Urothelium cell line (cell line): ENCODE results near the gene P2RY4.
"Not testable (repeated sequence)": the region's sequence is repeated elsewhere in the genome, so short reads cannot be mapped to it uniquely, and the experiment has no call there.

ENCODE experiments used
- DNase-seq: peaks from one replicate; pipeline ENCODE4 v3.0.0; 2011; ENCODE audit warnings: low spot score, mixed read lengths
- FAIRE-seq: peaks from 2 replicates; lab custom pipeline; 2011; peaks lifted over from hg19 to GRCh38; lab: Jason Lieb, UNC

P2RY4 gene

DNA sequence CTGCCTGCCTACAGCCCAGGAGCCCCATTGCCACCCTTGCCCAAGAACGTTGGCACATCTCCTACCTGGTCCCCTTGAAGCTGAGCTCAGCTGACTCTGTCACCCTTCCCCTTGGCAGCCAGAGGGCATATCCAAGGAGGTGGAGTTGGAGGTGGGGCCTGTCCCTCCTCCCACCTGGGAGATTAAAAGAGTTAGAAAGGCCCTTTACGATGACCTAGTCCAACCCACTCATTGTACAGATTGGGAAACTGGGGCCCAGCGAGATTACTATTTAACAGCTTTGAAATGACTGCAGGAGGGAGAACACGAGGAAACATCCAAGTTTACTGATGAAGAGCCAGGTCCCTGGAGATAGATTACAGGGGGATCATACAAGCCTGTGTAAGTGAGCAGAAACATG, at the start of gene P2RY4:
TSS of gene P2RY4 (minus strand) at position 101 of the 400 bp plus-strand sequence. CDS start 580 bp downstream, outside the sequence.
- FAIRE-seq, result no peak
- DNase-seq, result no peak

DNA sequence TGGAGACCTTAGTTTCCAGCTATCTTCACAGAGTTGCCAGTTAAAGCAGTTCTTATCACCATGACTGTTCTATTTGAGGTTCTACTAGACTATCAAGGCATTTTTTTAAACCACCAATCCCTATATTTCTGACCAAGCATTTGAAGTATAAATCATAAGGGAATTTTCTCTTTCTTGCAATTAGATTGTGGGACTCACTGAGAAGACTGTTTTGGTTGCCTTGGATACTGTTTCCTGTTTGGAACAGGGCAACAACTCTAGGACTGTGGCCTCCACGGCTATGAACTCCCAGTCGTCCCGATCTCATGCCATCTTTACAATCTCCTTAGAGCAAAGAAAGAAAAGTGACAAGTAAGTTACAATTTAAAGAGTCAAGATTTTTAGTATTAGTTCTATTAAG, 41.7 kb upstream of the P2RY4 start:
- DNase-seq (no peak), FAIRE-seq (no peak)

DNA sequence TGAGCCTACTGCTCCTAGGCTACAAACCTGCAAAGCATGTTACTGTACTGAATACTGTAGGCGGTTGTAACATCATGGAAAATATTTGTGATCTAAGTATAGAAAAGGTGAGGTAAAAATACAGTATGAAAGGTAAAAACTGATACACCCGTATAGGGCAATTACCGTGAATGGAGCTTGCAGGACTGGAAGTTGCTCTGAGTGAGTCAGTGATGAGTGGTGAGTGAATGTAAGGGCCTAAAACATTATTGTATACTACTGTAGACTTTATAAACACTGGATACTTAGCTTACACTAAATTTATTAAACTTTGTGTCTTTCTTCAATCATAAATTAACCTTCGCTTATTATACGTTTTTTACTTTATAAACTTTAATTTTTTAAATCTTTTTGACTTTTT, 33.6 kb upstream of the P2RY4 start:
- FAIRE-seq, result no peak

DNA sequence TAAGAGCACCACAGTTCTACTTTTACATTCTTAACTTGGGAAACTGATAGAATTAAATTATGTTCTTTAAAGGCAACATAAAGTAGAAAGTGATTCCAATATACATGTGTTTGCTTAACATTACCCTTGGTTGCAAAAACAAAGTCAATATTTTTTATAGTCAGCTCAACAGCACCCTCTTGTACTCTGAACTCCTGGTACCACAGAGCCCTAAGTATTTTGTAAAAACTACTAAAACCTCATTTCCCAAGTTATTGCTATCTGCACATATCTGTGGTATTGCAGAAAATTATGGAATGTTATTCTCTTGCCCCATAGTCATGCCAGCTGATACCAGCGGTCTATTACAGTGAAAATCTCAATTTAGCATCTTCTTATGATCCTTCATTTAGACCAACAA, 32.8 kb upstream of the P2RY4 start:
- FAIRE-seq, result no peak

More for the DNA sequence above, 33.6 kb upstream of the P2RY4 start:
- no peak for DNase-seq

GRCh38 chrX:70289793-70290770, 30.1 kb upstream of the P2RY4 start, which contains the start of the genes KIF4A and PDZD11:
TSS of gene KIF4A (plus strand) at chrX:70290104. CDS start at chrX:70290459, 355 bp downstream.
TSS of gene PDZD11 (minus strand) at chrX:70289927. CDS start at chrX:70289341, 586 bp downstream.
- DNase-seq, result peak; percentile 96
- peak; percentile 53 for FAIRE-seq

More for the DNA sequence above, 32.8 kb upstream of the P2RY4 start:
- DNase-seq, result no peak

DNA sequence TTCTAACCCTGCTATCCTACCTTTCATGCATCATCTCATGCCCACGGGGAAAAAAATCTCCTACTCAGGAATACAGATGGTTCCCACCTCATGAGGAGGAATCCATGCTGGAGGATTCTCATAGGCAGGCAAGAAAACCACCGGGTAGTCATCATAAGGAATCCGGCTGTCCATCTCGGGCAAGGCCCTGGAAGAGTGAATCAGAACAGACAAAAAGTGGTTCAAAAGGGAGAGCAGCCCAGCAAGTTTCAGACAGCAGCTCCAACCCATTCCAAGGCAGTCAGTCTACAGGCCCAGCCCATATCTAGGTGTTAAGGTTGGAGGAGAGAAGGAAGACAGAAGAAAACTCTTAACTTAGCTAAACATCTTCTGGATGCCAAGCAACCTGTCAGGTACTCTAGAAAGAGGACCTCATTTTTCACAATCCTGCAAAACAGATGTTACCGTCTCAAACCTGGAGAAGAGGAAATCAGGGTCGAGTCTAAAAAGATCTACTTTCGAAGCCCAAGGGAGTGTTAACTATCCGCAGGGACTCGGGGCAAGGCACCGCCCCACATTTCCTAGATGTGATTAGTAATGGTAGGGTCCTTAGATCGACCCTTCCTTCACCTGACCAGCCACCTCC, 29.3 kb upstream of the P2RY4 start:
- DNase-seq (no peak), FAIRE-seq (no peak)

- no peak for FAIRE-seq
These were observed 21.9 kb upstream of the P2RY4 start, which contains the start of gene RAB41 for GRCh38 chrX:70281951-70282350. TSS of gene RAB41 (plus strand) at chrX:70282172. CDS start at chrX:70282218, 46 bp downstream.

GRCh38 chrX:70280573-70280972, 20.6 kb upstream of the P2RY4 start:
- FAIRE-seq (no peak), DNase-seq (no peak)

More at GRCh38 chrX:70281951-70282350, 21.9 kb upstream of the P2RY4 start, which contains the start of gene RAB41:
- DNase-seq, result no peak

GRCh38 chrX:70279081-70279480, 19.1 kb upstream of the P2RY4 start:
- no peak for DNase-seq
- FAIRE-seq, result no peak

- not testable (repeated sequence) for FAIRE-seq, DNase-seq
These were observed 14.0 kb upstream of the P2RY4 start for GRCh38 chrX:70274029-70274428.

DNA sequence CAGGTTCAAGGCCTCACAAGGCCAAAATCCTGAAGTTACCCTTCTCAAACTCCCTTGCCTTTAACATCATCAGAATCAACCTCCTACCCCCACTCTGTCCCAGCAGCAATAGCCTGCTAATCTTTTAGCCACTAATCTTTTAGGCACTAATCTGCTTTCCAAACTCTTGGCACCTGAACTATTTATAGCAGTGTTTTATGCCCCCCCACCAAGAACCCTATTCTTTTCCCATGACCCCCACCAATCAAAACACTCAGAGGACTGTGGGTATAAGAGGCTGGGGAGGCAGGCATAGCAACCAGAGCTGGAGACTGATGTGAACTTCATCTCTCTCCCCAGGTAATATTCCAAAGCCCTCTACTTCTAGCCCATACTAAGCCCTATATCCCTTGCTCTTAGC, 8.0 kb upstream of the P2RY4 start, which contains the start of gene ARR3:
TSS of gene ARR3 (plus strand) at position 301 of the 400 bp plus-strand sequence. CDS start 1,052 bp downstream, outside the sequence.
- FAIRE-seq (no peak), DNase-seq (no peak)

DNA sequence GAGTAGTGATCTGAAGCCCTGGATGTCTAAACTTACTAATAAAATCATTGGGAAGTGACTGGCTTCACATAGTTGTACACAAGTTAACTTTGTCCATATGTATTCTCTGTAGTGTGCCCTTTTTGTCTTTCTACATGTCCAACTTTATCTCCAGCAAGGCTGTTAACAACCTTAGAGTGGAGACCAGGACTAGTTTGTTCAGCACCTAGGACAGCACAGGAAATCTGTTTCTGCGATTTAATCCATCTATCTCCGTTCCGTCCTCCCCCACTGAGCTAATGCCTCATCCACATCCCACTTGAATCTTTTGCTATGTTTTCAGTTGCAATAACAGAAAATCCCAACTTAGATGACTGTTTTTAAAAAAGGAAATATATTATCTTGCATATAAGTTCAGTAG, 4.8 kb upstream of the P2RY4 start:
- DNase-seq (no peak), FAIRE-seq (no peak)

DNA sequence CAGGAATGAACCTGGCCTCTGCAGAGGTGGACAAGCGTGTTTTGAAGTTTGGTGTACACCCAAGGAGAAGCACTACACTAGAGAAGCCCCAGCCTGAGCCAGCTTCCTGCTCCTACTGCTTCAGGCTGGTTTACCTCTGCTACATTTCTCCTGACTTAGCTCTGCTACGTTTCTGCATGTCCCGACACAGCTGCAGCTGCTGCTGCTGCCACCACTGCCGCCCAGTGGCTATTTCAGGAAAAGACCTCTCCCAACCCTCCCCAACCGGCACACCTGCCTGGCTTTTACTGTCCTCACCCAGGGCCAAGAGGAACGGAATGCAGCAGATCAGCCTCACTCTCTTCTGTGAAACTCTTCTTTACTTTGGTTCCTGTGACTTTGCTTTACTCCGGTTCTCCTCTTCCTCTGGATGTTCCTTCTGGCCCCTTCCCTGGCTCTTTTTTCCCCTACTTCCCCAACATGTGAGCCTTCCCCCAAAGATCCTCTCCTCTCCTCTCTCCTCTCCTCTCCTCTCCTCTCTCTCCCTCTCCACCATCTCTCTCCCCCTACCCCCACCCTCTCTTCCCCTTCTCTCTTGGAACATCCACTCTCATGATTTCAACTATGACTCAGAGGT, 3.1 kb upstream of the P2RY4 start:
- DNase-seq (peak; percentile 64), FAIRE-seq (no peak)

GRCh38 chrX:70257423-70258288, 2.3 kb downstream of the P2RY4 start:
- no peak for DNase-seq
- FAIRE-seq, result no peak

- FAIRE-seq (no peak), DNase-seq (no peak)
These were observed 4.6 kb downstream of the P2RY4 start for GRCh38 chrX:70255452-70255851.

DNA sequence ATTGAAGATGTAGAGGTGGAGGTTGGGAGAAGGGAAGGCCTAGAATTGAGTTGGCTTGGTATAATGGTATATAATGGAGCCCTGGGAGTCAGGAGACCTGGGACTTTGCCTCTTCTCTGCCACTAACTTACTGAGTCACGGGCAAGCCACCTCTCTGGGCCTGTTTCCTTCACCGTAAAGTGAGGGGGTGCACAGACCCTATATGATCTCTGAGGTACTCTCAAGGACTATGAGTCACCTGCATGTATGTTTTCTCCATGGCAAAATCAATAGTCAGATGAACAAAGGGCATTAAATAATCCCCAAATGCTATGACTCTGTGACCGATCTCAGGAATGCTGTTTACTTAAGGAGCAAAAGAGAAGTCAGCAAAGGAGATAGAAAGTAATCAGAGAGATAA, 5.1 kb downstream of the P2RY4 start:
- no peak for DNase-seq
- no peak for FAIRE-seq

DNA sequence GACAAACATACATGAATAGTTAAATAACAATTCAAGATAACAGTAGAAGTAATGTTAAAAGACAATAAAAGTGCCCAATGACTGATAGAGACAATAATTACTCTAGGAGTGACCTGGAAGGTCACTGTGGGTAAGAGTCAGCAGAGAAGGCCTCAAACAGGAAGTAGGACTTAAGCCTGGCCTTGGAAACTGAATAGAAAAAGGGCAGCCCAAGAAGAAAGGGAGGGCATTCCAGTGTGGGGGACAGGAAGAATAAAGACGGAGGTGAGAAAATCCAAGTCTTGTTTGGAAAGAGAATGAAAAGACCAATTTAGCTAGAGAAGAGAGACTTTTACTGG, 6.0 kb downstream of the P2RY4 start:
- FAIRE-seq (no peak), DNase-seq (peak; percentile 30)

DNA sequence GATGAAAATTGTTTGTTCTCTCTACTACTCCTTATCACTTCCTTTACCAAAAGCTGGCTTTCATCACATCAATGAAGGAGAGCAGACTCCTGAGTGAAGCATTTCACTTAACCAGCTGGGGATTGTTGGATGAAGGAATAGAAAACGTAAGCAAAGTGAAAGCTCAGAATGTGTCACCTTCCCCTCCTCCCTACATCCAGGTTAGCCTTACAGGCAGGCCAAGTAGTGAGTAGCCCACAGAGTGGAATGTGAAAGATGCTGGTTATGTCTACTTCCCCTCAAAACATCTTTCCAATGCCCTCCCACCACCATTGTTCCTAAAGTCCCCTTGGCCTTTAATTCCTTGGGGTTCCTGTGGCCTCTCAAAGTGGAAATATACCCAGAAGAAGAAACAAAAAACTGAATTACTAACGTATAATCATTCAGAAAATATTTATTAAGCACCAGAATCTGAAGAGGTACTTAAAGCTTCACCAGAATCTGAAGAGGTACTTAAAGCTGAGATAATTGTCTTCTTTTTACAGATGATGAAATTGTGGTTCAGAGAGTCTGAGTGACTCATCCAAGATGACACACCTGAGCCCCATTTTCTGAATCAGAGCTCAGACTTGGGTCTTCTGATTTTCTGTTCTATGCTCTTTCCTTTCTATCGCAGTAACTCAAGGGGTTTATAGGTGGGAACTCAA, 6.5 kb downstream of the P2RY4 start:
- FAIRE-seq (no peak), DNase-seq (peak; percentile 36)

DNA sequence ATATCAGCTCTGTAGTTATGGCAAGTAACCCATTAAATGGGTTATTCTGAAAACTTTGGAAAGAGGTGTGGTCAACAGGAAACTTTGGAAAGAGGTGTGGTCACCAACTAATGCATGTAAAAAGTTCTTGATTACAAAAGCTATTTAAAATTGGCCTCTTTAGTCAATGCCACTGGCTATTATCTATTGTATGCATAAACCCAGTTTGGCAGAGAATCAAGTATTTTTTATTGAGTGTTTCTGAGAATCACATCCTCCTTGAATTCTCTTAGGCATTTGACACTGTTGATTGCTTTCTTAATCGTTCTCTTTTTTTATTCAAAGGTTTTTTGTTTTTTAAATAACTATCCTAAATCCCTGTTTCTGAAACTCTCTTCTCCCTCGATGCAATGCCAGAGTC, 7.5 kb downstream of the P2RY4 start:
- FAIRE-seq, result no peak
- DNase-seq, result no peak
